Activated naive CD8-positive, alpha-beta T cell treated with anti-CD3 and anti-CD28 coated beads for 36 hours (primary cell): ENCODE measurements around the gene CGB7. TPM values are rescaled to one million over a fixed set of nuclear protein-coding genes. Genes with fewer than 3 reads are reported as not detected.
"Not testable (repeated sequence)": the region's sequence is repeated elsewhere in the genome, so short reads cannot be mapped to it uniquely, and the experiment has no call there.

Experiments used
- DNase-seq: peaks from one replicate; pipeline ENCODE4 v3.0.0; 2021
- H3K27ac Mint-ChIP-seq: one replicate; pipeline ENCODE4 v1.8.0; 2022; ENCODE audit warnings: mild to moderate bottlenecking, moderate library complexity, mixed read lengths
- H3K27me3 Mint-ChIP-seq: one replicate; pipeline ENCODE4 v1.8.0; 2022; ENCODE audit warnings: mild to moderate bottlenecking, mixed read lengths
- H3K36me3 Mint-ChIP-seq: one replicate; pipeline ENCODE4 v1.8.0; 2021; ENCODE audit warnings: mild to moderate bottlenecking, mixed read lengths
- H3K4me1 Mint-ChIP-seq: one replicate; pipeline ENCODE4 v1.8.0; 2021; ENCODE audit warnings: mixed read lengths
- H3K4me3 Mint-ChIP-seq: one replicate; pipeline ENCODE4 v1.8.0; 2022; ENCODE audit warnings: mild to moderate bottlenecking, moderate library complexity, mixed read lengths
- H3K9me3 Mint-ChIP-seq: one replicate; pipeline ENCODE4 v1.8.0; 2022; ENCODE audit warnings: mixed read lengths
- total RNA-seq, 2 experiments: library from RNA; stranded (reverse); gene quantifications; one replicate each; pipeline ENCODE4 v1.2.3, GENCODE V29; 2021

CGB7 gene
- total RNA-seq, 2 experiments from 2014 or later = not detected

- H3K9me3 Mint-ChIP-seq = no peaks in the 10 kb centered on the region
- no peaks in the 10 kb centered on the region for H3K36me3 Mint-ChIP-seq
- peaks cover 86% of the 10 kb centered on the region for H3K27me3 Mint-ChIP-seq
- H3K4me3 Mint-ChIP-seq = no peak overlapping the region
- DNase-seq = peak; percentile 31
- H3K4me1 Mint-ChIP-seq = peaks cover 12% of the 10 kb centered on the region
- H3K27ac Mint-ChIP-seq = no peak overlapping the region
These were observed 3.9 kb upstream of the CGB7 start for GRCh38 chr19:49061445-49061844.

DNA sequence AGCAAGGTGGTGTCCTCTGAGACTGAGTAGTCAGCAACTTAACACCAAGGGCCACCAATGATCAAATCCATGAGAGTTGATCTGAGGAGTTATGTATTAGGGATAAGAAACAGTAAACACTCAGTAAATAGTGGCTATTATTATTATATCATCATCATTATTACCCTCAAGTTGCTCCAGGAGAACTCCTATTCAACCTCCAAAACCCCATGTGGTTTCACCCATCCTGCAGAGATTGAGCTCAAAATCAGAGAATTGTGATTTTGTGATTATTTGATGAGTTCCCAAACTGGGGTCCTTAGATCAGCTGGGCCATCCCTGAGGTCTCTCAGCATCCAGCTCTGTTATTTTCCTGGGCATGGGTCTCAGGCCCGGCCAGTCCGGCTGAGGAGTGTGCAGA, 3.5 kb upstream of the CGB7 start:
- Mint-ChIP-seq H3K4me1 (peaks cover 12% of the 10 kb centered on the region), H3K27ac (no peak overlapping the region), H3K4me3 (no peak overlapping the region), H3K9me3 (no peaks in the 10 kb centered on the region), H3K36me3 (no peaks in the 10 kb centered on the region), H3K27me3 (peaks cover 85% of the 10 kb centered on the region)
- no peak for DNase-seq

DNA sequence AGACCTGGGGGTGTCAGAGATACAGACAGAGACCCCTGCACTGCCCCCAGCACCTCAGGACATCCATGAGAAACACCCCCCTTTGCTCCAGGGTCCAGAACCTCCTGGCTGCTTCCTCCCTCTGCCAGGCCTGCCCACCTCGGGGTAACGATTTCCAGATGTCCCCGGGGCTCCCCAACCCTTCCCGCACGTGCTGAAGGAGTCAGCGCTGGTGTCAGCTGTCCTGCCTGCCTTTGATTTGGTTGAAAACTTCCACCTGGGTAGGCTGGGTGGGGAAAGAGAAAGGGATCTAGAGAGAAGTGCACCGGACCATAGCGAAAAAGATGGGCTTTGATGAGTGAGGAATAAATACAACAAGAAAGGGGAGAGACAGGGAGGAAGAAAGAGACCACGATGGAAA, 1.5 kb upstream of the CGB7 start:
- Mint-ChIP-seq H3K27me3 (peaks cover 69% of the 10 kb centered on the region), H3K4me3 (no peak overlapping the region), H3K4me1 (peaks cover 12% of the 10 kb centered on the region), H3K36me3 (no peaks in the 10 kb centered on the region), H3K27ac (no peak overlapping the region), H3K9me3 (no peaks in the 10 kb centered on the region)
- no peak for DNase-seq

GRCh38 chr19:49058562-49058961, 1.0 kb upstream of the CGB7 start:
- Mint-ChIP-seq H3K4me1 (peaks cover 12% of the 10 kb centered on the region), H3K36me3 (no peaks in the 10 kb centered on the region), H3K9me3 (no peaks in the 10 kb centered on the region), H3K27ac (no peak overlapping the region), H3K27me3 (peaks cover 64% of the 10 kb centered on the region), H3K4me3 (no peak overlapping the region)
- DNase-seq = peak; percentile 46

DNA sequence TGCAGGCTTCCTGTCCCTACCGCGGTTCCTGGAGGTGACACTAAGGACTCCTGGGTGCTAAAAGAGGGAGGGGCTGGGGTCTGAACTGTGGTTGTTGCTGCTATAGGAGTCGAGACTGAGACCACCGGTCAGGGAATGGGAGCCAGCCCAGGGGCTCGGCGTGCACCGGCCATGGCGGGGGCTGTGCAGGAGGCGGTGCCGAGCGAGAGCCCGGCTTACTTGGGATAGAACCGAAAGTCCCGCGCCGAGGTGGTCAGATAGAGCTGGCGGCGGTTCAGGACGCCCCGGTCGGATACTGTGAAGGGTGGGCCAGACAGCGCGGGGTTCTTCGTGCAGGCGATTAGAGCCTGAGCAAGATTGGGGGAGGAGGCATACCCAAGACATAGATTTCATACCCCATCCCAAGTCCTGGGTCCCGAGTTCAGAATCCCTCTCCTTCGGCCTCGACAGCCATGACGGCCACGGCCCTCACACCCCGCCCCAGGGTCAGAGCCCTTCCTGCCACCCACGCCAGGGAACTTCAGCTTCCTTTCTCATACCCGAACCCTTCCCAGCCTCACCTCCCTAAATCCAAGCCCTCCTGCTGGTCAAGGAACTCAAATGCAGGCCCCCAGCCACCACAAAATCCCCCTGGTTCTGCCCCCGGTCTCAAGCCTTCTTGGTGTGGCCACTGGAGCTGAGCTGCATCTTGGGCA, 500 bp downstream of the CGB7 start:
- peak overlapping the region; percentile 63 for H3K4me3 Mint-ChIP-seq
- not testable (repeated sequence) for H3K27ac Mint-ChIP-seq

GRCh38 chr19:49056101-49056901, 1.2 kb downstream of the CGB7 start:
- Mint-ChIP-seq H3K4me3 (peak overlapping the region; percentile 63), H3K27ac (no peak overlapping the region), H3K36me3 (no peaks in the 10 kb centered on the region), H3K27me3 (peaks cover 51% of the 10 kb centered on the region), H3K4me1 (peaks cover 12% of the 10 kb centered on the region), H3K9me3 (no peaks in the 10 kb centered on the region)
- DNase-seq = peak; percentile 66

More for the DNA sequence above, 500 bp downstream of the CGB7 start:
- not testable (repeated sequence) for H3K36me3 Mint-ChIP-seq, DNase-seq, H3K9me3 Mint-ChIP-seq
- Mint-ChIP-seq H3K4me1 (peaks cover 12% of the 10 kb centered on the region), H3K27me3 (peaks cover 57% of the 10 kb centered on the region)

DNA sequence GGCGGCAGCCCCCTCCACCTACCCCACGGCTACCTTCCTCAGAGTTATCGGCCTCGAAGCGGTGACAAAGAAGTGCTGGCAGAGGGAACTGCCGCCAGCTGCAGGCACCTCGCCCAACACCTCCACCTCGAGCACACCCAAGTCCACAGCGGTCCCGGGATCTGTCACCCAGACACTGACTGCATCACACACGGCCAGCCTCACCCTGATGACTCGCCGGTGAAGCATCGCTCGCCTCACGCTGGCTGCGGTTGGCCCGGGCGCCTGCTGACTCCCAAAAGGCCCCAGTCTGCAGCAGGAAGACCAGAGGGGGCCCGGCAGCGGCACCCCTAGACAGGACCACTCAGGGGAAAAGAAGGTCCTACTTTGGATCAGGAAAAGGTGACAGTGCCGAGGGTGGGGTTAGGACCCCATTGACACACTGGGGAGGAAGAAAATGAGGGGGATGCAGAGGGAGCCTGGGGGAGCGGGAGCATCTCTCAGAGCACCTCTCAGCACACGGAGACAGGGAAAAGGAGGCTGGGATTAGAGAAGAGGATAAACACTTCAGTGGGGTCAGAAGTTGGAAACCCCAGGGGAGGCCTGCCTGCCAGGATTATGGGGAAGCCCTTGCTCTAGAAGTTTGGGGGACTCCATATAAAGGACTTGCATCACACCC, 7.0 kb downstream of the CGB7 start:
- H3K36me3 Mint-ChIP-seq, H3K9me3 Mint-ChIP-seq, DNase-seq, H3K4me3 Mint-ChIP-seq, H3K27me3 Mint-ChIP-seq, H3K4me1 Mint-ChIP-seq, H3K27ac Mint-ChIP-seq: not testable (repeated sequence)

DNA sequence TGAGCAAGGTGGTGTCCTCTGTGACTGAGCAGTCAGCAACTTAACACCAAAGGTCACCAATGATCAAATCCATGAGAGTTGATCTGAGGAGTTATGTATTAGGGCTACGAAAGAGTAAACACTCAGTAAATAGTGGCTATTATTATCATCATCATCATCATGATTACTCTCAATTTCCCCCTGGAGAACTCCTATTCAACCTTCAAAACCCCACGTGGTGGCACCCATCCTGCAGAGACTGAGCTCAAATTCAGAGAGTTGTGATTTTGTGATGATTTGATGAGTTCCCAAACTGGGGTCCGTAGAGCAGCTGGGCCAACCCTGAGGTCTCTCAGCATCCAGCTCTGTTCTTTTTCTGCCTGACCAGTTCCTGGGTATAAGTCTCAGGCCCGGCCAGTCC, 7.7 kb downstream of the CGB7 start:
- H3K4me1 Mint-ChIP-seq, H3K27me3 Mint-ChIP-seq, H3K36me3 Mint-ChIP-seq, H3K27ac Mint-ChIP-seq, H3K4me3 Mint-ChIP-seq, H3K9me3 Mint-ChIP-seq, DNase-seq: not testable (repeated sequence)

DNA sequence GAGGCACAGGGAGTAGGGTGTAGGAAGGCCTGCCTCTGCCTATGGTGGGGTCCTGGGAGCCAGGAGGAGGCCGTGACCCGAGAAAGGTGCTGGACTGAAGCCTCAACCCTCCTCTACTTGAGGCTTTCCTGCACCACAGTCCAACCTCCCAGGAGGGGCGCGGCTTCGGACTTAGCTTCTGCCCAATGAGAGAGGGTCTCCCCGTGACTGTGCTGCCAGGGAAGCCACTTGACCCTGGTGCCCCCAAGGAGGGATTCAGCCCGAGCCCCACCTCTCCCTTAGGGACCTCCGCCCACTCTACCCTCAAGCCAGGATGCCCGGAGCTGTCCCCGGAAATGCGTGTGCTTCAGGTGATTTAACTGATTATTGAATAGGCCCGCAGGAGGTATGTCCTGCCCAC, 8.5 kb downstream of the CGB7 start, which contains the start of gene CGB8:
CGB8 (minus strand) TSS at position 101 of the 400 bp plus-strand sequence. CDS start 372 bp downstream, outside the sequence.
- not testable (repeated sequence) for H3K27me3 Mint-ChIP-seq, H3K4me1 Mint-ChIP-seq, H3K36me3 Mint-ChIP-seq, DNase-seq, H3K9me3 Mint-ChIP-seq, H3K27ac Mint-ChIP-seq, H3K4me3 Mint-ChIP-seq

- H3K9me3 Mint-ChIP-seq, H3K36me3 Mint-ChIP-seq, DNase-seq, H3K27ac Mint-ChIP-seq, H3K27me3 Mint-ChIP-seq, H3K4me1 Mint-ChIP-seq, H3K4me3 Mint-ChIP-seq: not testable (repeated sequence)
These were observed 14.0 kb downstream of the CGB7 start, which contains the start of gene CGB5 for GRCh38 chr19:49043548-49043947. CGB5 (plus strand) TSS chr19:49043848; CDS start chr19:49044210, 362 bp downstream.

- H3K4me3 Mint-ChIP-seq = not testable (repeated sequence)
These were observed 14.9 kb downstream of the CGB7 start for GRCh38 chr19:49042666-49043065.

DNA sequence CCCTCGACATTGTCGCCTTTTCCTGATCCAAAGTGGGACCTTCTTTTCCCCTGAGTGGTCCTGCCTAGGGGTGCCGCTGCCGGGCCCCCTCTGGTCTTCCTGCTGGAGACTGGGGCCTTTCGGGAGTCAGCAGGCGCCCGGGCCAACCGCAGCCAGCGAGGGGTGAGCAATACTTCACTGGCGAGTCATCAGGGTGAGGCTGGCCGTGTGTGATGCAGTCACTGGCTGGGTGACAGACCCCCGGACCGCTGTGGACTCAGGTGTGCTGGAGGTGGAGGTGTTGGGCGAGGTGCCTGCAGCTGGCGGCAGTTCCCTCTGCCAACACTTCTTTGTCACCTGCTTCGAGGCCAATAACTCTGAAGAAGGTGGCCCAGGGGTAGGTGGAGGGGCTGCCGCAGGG, 15.4 kb downstream of the CGB7 start:
- no peak for DNase-seq
- Mint-ChIP-seq H3K4me1 (no peaks in the 10 kb centered on the region), H3K36me3 (no peaks in the 10 kb centered on the region), H3K4me3 (no peak overlapping the region), H3K27me3 (no peaks in the 10 kb centered on the region), H3K27ac (no peak overlapping the region), H3K9me3 (no peaks in the 10 kb centered on the region)

More at GRCh38 chr19:49042666-49043065, 14.9 kb downstream of the CGB7 start:
- not testable (repeated sequence) for H3K27me3 Mint-ChIP-seq, DNase-seq, H3K27ac Mint-ChIP-seq, H3K4me1 Mint-ChIP-seq, H3K36me3 Mint-ChIP-seq, H3K9me3 Mint-ChIP-seq

DNA sequence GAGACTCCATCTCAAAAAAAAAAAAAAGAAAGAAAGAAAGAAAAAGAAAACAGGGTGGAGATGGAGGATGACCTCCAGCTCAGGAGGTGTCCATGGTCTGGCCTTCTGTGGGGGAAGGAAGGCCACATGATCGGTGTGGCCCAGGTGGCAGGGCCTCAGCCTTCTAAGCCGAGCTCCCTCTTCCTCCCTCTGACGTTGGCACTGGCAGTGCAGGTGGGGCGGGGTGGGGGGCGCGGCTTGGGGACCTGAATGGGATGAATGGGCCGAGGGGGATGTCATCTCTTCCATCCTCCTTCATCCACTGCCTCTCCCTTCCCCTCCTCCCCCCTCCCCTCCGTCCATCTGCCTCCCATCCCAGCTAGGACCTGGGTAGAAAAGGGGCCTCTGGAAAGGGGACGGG, 17.8 kb downstream of the CGB7 start:
- H3K36me3 Mint-ChIP-seq, DNase-seq, H3K27me3 Mint-ChIP-seq, H3K27ac Mint-ChIP-seq, H3K9me3 Mint-ChIP-seq, H3K4me1 Mint-ChIP-seq, H3K4me3 Mint-ChIP-seq: not testable (repeated sequence)

GRCh38 chr19:49038557-49039276, 18.8 kb downstream of the CGB7 start:
- H3K4me1 Mint-ChIP-seq, DNase-seq, H3K27ac Mint-ChIP-seq, H3K27me3 Mint-ChIP-seq, H3K4me3 Mint-ChIP-seq, H3K9me3 Mint-ChIP-seq, H3K36me3 Mint-ChIP-seq: not testable (repeated sequence)

DNA sequence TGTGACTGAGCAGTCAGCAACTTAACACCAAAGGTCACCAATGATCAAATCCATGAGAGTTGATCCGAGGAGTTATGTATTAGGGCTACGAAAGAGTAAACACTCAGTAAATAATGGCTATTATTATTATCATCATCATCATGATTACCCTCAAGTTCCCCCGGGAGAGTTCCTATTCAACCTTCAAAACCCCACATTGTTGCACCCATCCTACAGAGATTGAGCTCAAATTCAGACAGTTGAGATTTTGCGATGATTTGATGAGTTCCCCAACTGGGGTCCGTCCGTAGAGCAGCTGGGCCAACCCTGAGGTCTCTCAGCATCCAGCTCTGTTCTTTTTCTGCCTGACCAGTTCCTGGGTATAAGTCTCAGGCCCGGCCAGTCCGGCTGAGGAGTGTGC, 19.4 kb downstream of the CGB7 start:
- DNase-seq, H3K27ac Mint-ChIP-seq, H3K27me3 Mint-ChIP-seq, H3K4me1 Mint-ChIP-seq, H3K4me3 Mint-ChIP-seq, H3K9me3 Mint-ChIP-seq, H3K36me3 Mint-ChIP-seq: not testable (repeated sequence)
